HAP-1 (cell line): Measurements from ENCODE around the gene RNU7-1.

ENCODE experiments used
- DNase-seq, 2 experiments: peaks; one replicate each; pipeline ENCODE4 v3.0.0-alpha.2; 2016 to 2020; ENCODE audit warnings: low spot score in 2 of 2
- H3K27me3 ChIP-seq: fragments of 250-450 bp; sonication (Bioruptor Pico); 2 replicates; pipeline ENCODE4 v1.5.1; 2020; ENCODE audit warnings: low read depth, mild to moderate bottlenecking, moderate library complexity
- H3K36me3 ChIP-seq: fragments of 250-450 bp; sonication (Bioruptor Pico); replicated peaks from 2 replicates; pipeline ENCODE4 v1.5.1; 2020; ENCODE audit warnings: mild to moderate bottlenecking
- H3K4me1 ChIP-seq: fragments of 250-450 bp; sonication (Bioruptor Pico); 2 replicates; pipeline ENCODE4 v1.5.1; 2020; ENCODE audit warnings: mild to moderate bottlenecking
- H3K4me3 ChIP-seq: fragments of 250-450 bp; sonication (Bioruptor Pico); 2 replicates; pipeline ENCODE4 v1.5.1; 2020; ENCODE audit warnings: mild to moderate bottlenecking, moderate library complexity
- H3K9me3 ChIP-seq: fragments of 250-450 bp; sonication (Bioruptor Pico); 2 replicates; pipeline ENCODE4 v1.5.1; 2020; ENCODE audit warnings: mild to moderate bottlenecking, moderate library complexity
- in situ Hi-C: fragments of 300-500 bp; cut with MboI; formaldehyde crosslinking; loops from 3 replicates; pipeline ENCODE4 v1.14.3; 2020; ENCODE audit warnings: low sequenced_read_pairs, inconsistent platforms, mixed read lengths

The RNU7-1 gene

GRCh38 chr12:6925540-6926279, 17.9 kb upstream of the RNU7-1 start:
- Histone ChIP-seq H3K4me1 (peaks cover 40% of the 10 kb centered on the region), H3K36me3 (peaks cover 33% of the 10 kb centered on the region), H3K27me3 (no peaks in the 10 kb centered on the region), H3K4me3 (peak overlapping the region; percentile 13), H3K9me3 (no peaks in the 10 kb centered on the region)
- in situ Hi-C loops: no loop called here
- DNase-seq: peak in 1 of 2 experiments; percentile 80

GRCh38 chr12:6927379-6928021, 16.1 kb upstream of the RNU7-1 start, which contains the start of gene ATN1:
ATN1 (plus strand) TSS chr12:6927959; CDS start chr12:6934002, 6,043 bp downstream.
- in situ Hi-C loops: no loop called here
- Histone ChIP-seq H3K4me1 (peaks cover 40% of the 10 kb centered on the region), H3K27me3 (no peaks in the 10 kb centered on the region), H3K4me3 (peak within 1 kb of the TSS; percentile 70), H3K9me3 (no peaks in the 10 kb centered on the region), H3K36me3 (peaks cover 15% of the 10 kb centered on the region)
- peak; percentile 67 to 84 for DNase-seq

DNA sequence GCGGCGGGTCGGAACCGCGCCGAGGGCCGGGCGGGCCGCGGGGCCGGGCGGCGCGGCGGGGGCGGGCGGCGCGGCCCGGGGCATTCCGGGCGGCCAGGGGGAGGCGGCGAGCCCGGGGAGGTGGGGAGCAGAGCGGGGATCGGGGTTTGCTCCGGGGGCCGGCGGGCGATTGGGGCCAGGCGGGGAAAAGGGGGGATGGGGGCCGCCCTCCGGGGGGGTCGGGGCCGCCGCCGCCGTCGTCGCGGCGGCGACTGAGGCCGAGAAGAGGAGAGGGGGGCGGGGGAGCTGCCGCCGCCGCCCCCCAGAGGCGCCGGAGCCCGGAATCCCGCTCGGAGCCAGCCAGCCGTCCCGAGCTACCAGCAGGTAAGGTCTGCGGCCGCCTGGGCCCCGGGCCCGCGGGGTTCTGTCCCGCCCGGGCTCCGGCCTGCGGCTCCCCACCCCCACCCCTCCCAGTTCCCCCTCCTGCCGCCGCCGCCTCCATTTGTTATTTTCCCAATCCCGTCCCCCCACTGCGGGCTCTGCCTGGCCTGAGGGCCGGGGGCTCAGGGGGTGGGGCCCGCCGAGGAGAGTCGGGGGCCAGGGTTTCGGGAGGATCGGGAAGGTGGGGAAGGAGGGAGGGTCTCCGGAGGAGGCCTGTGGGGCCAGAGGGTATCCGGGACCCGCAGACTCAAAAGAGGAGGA, 15.5 kb upstream of the RNU7-1 start:
- Histone ChIP-seq H3K27me3 (no peaks in the 10 kb centered on the region), H3K4me1 (peaks cover 40% of the 10 kb centered on the region), H3K36me3 (peaks cover 8% of the 10 kb centered on the region), H3K9me3 (no peaks in the 10 kb centered on the region), H3K4me3 (peak overlapping the region; percentile 70)
- in situ Hi-C loops: no loop called here
- DNase-seq: no peak

- Histone ChIP-seq H3K36me3 (peaks cover 13% of the 10 kb centered on the region), H3K4me3 (peak overlapping the region; percentile 70), H3K27me3 (no peaks in the 10 kb centered on the region), H3K9me3 (no peaks in the 10 kb centered on the region), H3K4me1 (peaks cover 40% of the 10 kb centered on the region)
- DNase-seq: no peak
- in situ Hi-C loops: no loop called here
Measured at GRCh38 chr12:6928703-6929407, 14.8 kb upstream of the RNU7-1 start.

- Histone ChIP-seq H3K36me3 (peaks cover 19% of the 10 kb centered on the region), H3K4me1 (peaks cover 36% of the 10 kb centered on the region), H3K4me3 (peak overlapping the region; percentile 70), H3K27me3 (no peaks in the 10 kb centered on the region), H3K9me3 (no peaks in the 10 kb centered on the region)
- no peak for DNase-seq
- in situ Hi-C loops: no loop called here
Measured at GRCh38 chr12:6929466-6930452, 13.9 kb upstream of the RNU7-1 start.

DNA sequence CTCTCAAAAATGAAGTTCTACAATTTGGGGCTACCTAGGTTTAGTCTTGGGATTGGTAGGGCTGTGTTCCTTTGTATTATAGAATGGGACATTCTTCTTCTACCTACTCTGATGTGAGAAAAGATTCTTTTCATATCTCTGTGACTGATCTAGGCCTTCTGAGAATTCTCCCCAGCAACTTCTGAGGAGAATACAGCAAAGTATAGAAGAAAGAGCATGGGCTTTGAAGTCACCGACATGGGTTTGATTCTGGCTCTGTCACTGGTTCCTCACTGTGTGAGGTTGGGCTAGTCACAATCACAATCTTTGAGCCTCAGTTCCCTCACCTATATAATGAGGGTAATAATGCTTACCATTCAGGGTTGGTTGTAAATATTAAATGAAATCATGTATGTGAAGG, 10.8 kb upstream of the RNU7-1 start:
- Histone ChIP-seq H3K9me3 (no peaks in the 10 kb centered on the region), H3K27me3 (no peaks in the 10 kb centered on the region), H3K4me3 (no peak overlapping the region), H3K36me3 (peaks cover 41% of the 10 kb centered on the region), H3K4me1 (peaks cover 15% of the 10 kb centered on the region)
- in situ Hi-C loops: no loop called here
- DNase-seq: no peak

DNA sequence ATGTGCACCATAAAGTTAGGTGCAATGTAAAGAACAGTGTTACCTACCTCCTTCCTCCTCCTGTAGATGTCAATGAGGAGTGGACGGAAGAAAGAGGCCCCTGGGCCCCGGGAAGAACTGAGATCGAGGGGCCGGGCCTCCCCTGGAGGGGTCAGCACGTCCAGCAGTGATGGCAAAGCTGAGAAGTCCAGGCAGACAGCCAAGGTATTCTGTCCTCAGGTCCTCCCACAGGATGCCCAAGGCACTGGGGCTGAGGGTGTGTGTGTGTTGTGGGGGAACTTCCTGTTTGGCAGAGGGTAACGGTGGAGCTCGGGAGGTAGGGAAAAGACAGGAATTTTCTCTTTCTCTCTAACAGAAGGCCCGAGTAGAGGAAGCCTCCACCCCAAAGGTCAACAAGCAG, 9.5 kb upstream of the RNU7-1 start:
- Histone ChIP-seq H3K9me3 (no peaks in the 10 kb centered on the region), H3K4me3 (no peak overlapping the region), H3K27me3 (no peaks in the 10 kb centered on the region), H3K4me1 (peaks cover 18% of the 10 kb centered on the region), H3K36me3 (peaks cover 49% of the 10 kb centered on the region)
- in situ Hi-C loops: no loop called here
- no peak for DNase-seq

GRCh38 chr12:6935371-6936193, 8.0 kb upstream of the RNU7-1 start:
- Histone ChIP-seq H3K9me3 (no peaks in the 10 kb centered on the region), H3K4me3 (no peak overlapping the region), H3K27me3 (no peaks in the 10 kb centered on the region), H3K4me1 (peaks cover 7% of the 10 kb centered on the region; the same call in 1 of the 2 replicates), H3K36me3 (peaks cover 57% of the 10 kb centered on the region)
- no peak for DNase-seq
- in situ Hi-C loops: no loop called here

GRCh38 chr12:6936194-6936635, 7.4 kb upstream of the RNU7-1 start:
- no peak for DNase-seq
- no peak overlapping the region; the same call in 1 of the 2 replicates for H3K4me3 ChIP-seq
- H3K9me3 ChIP-seq: no peaks in the 10 kb centered on the region
- H3K4me1 ChIP-seq: peaks cover 7% of the 10 kb centered on the region; the same call in 1 of the 2 replicates
- H3K36me3 ChIP-seq: peaks cover 63% of the 10 kb centered on the region
- H3K27me3 ChIP-seq: no peaks in the 10 kb centered on the region
- in situ Hi-C loops: no loop called here

GRCh38 chr12:6936636-6937480, 6.8 kb upstream of the RNU7-1 start:
- peak in 1 of 2 experiments; percentile 63 for DNase-seq
- Histone ChIP-seq H3K9me3 (no peaks in the 10 kb centered on the region), H3K27me3 (no peaks in the 10 kb centered on the region), H3K4me3 (peak overlapping the region; percentile 67), H3K4me1 (peaks cover 7% of the 10 kb centered on the region; the same call in 1 of the 2 replicates), H3K36me3 (peaks cover 68% of the 10 kb centered on the region)
- in situ Hi-C loops: no loop called here
